GM23248 (cell line): Measurements from ENCODE around the gene FOXD2.

Source experiments
- EZH2 ChIP-seq: fragments of 200-600 bp; sonication (generic); IDR thresholded peaks from 2 replicates; pipeline ENCODE4 v1.6.1; 2018; ENCODE audit warnings: antibody characterized with exemption, mild to moderate bottlenecking; ENCODE audit not compliant: insufficient read depth, poor library complexity, severe bottlenecking
- EZH2phosphoT487 ChIP-seq: fragments of 200-600 bp; sonication (generic); IDR thresholded peaks from 2 replicates; pipeline ENCODE4 v1.6.1; 2018; ENCODE audit warnings: antibody characterized with exemption, moderate library complexity, mild to moderate bottlenecking, low read depth; ENCODE audit not compliant: insufficient read depth

GRCh38 chr1:47482786-47483185 lies 44.9 kb downstream of the FOXD2 start:
- TF ChIP-seq EZH2 (no peak), EZH2phosphoT487 (no peak)
